Right atrium auricular region (tissue), 2 donors: ENCODE measurements around the gene CSF1R. TPM values are rescaled to one million over a fixed set of nuclear protein-coding genes. Genes with fewer than 3 reads are reported as not detected.

Source experiments
- DNase-seq: peaks from one replicate; pipeline ENCODE4 v3.0.0-alpha.2; 2019; ENCODE audit warnings: low spot score
- H3K27ac ChIP-seq, 2 donors: fragments of 200-600 bp; sonication (generic); 1 replicate in 1 of 2; 2 replicates in 1 of 2; pipeline ENCODE4 v1.5.1; 2016 to 2019
- H3K27me3 ChIP-seq, 2 donors: fragments of 200-600 bp; sonication (generic); one replicate each; pipeline versions ENCODE4 v1.5.1 to v1.6.0; 2017 to 2019
- H3K36me3 ChIP-seq: fragments of 200-600 bp; sonication (generic); one replicate; pipeline ENCODE4 v1.5.1; 2016
- H3K4me1 ChIP-seq, 2 donors: fragments of 200-600 bp; sonication (generic); one replicate each; pipeline versions ENCODE4 v1.5.1 to v1.6.0; 2017 to 2019
- H3K4me3 ChIP-seq, 2 donors: fragments of 200-600 bp; sonication (generic); 1 replicate in 1 of 2; 2 replicates in 1 of 2; pipeline ENCODE4 v1.5.1; 2017 to 2019; ENCODE audit warnings: mild to moderate bottlenecking in 1 of 2, moderate library complexity in 1 of 2
- H3K9me3 ChIP-seq, 2 donors: fragments of 200-600 bp; sonication (generic); one replicate each; pipeline ENCODE4 v1.5.1; 2019
- CTCF ChIP-seq, 2 donors: fragments of 200-600 bp; sonication (generic); IDR thresholded peaks; one replicate each; pipeline ENCODE4 v1.5.1; 2019; ENCODE audit warnings: antibody characterized with exemption in 2 of 2
- total RNA-seq, 2 donors: library from RNA; depleted of rRNA; stranded (reverse); fragments of >200 nt; gene quantifications; one replicate each; pipeline ENCODE4 v1.1.0, GENCODE V29; 2016

The CSF1R gene
- total RNA-seq, 2 donors from 2014 or later: 11.2 to 24.6 TPM

GRCh38 chr5:150082889-150083288 lies 3.5 kb downstream of the CSF1R start:
- DNase-seq: peak; percentile 36
- Histone ChIP-seq H3K36me3 (no peaks in the 10 kb centered on the region), H3K4me1 (peaks cover 0 to 9% of the 10 kb centered on the region in 2 donors), H3K4me3 (peak overlapping the region in 1 of 2 donors; percentile 7), H3K27ac (peak overlapping the region in 1 of 2 donors; percentile 16), H3K9me3 (no peaks in the 10 kb centered on the region), H3K27me3 (no peaks in the 10 kb centered on the region)
- no peak for TF ChIP-seq CTCF (IDR thresholded peaks at IDR 0.05)

GRCh38 chr5:150082374-150082773 lies 4.0 kb downstream of the CSF1R start:
- TF ChIP-seq CTCF (IDR thresholded peaks at IDR 0.05): no peak
- Histone ChIP-seq H3K27me3 (no peaks in the 10 kb centered on the region), H3K4me1 (peaks cover 0 to 9% of the 10 kb centered on the region in 2 donors), H3K36me3 (no peaks in the 10 kb centered on the region), H3K4me3 (no peak overlapping the region), H3K9me3 (no peaks in the 10 kb centered on the region), H3K27ac (peak overlapping the region in 1 of 2 donors; percentile 16)
- DNase-seq: peak; percentile 50

- H3K27ac ChIP-seq: peak overlapping the region in 1 of 2 donors; percentile 16
- no peak for TF ChIP-seq CTCF (IDR thresholded peaks at IDR 0.05)
- H3K4me3 ChIP-seq: no peak overlapping the region
Observed at GRCh38 chr5:150081541-150082283, 4.6 kb downstream of the CSF1R start.

GRCh38 chr5:150080696-150081435 lies 5.5 kb downstream of the CSF1R start:
- Histone ChIP-seq H3K36me3 (no peaks in the 10 kb centered on the region), H3K27ac (no peak overlapping the region), H3K9me3 (no peaks in the 10 kb centered on the region), H3K27me3 (no peaks in the 10 kb centered on the region), H3K4me1 (peaks cover 0 to 9% of the 10 kb centered on the region in 2 donors), H3K4me3 (no peak overlapping the region)
- no peak for TF ChIP-seq CTCF (IDR thresholded peaks at IDR 0.05)
- peak; percentile 48 for DNase-seq

More at GRCh38 chr5:150081541-150082283, 4.6 kb downstream of the CSF1R start:
- H3K36me3 ChIP-seq: no peaks in the 10 kb centered on the region
- H3K4me1 ChIP-seq: peaks cover 0 to 9% of the 10 kb centered on the region in 2 donors
- no peaks in the 10 kb centered on the region for H3K9me3 ChIP-seq
- DNase-seq: peak; percentile 73
- no peaks in the 10 kb centered on the region for H3K27me3 ChIP-seq

GRCh38 chr5:150079909-150080461 lies 6.4 kb downstream of the CSF1R start:
- peak; percentile 43 for DNase-seq
- Histone ChIP-seq H3K27ac (no peak overlapping the region), H3K36me3 (no peaks in the 10 kb centered on the region), H3K9me3 (no peaks in the 10 kb centered on the region), H3K27me3 (no peaks in the 10 kb centered on the region), H3K4me3 (no peak overlapping the region), H3K4me1 (peaks cover 0 to 9% of the 10 kb centered on the region in 2 donors)
- no peak for TF ChIP-seq CTCF (IDR thresholded peaks at IDR 0.05)
